Right lobe of liver (tissue), 6 donors: ENCODE measurements around the gene CDH2. TPM values are rescaled to one million over a fixed set of nuclear protein-coding genes. Genes with fewer than 3 reads are reported as not detected.

ENCODE experiments used
- ATAC-seq, 4 donors: fragments of 200-7000 bp; cut with Tn5 transposase; one replicate each; pipeline ENCODE4 v1.9.1; 2020; ENCODE audit warnings: mild to moderate bottlenecking in 4 of 4, moderate library complexity in 4 of 4
- DNase-seq, 3 donors: peaks; one replicate each; pipeline ENCODE4 v3.0.0-alpha.2; 2020
- H3K27ac ChIP-seq, 3 donors: fragments of 200-600 bp; one replicate each; pipeline ENCODE4 v1.8.0; 2022
- H3K27me3 ChIP-seq, 2 donors: fragments of 200-600 bp; one replicate each; pipeline ENCODE4 v1.8.0; 2022
- H3K36me3 ChIP-seq, 4 donors: fragments of 200-600 bp; sonication (generic) in 1 of 4; one replicate each; pipeline versions ENCODE4 v1.5.1 to v1.8.0; 2017 to 2022; ENCODE audit warnings: control low read depth in 1 of 4
- H3K4me1 ChIP-seq, 4 donors: fragments of 200-600 bp; sonication (generic) in 1 of 4; one replicate each; pipeline versions ENCODE4 v1.5.1 to v1.8.0; 2017 to 2022; ENCODE audit warnings: control low read depth in 1 of 4
- H3K4me3 ChIP-seq, 3 donors: fragments of 200-600 bp; one replicate each; pipeline ENCODE4 v1.8.0; 2022
- H3K9me3 ChIP-seq, 4 donors: fragments of 200-600 bp; sonication (generic) in 1 of 4; one replicate each; pipeline versions ENCODE4 v1.5.1 to v1.8.0; 2017 to 2022; ENCODE audit warnings: control low read depth in 1 of 4
- POLR2A ChIP-seq: fragments of 450-650 bp; IDR thresholded peaks from one replicate; pipeline ENCODE4 v1.6.1; 2017; ENCODE audit warnings: antibody characterized with exemption, mild to moderate bottlenecking
- WGBS: methylation state at CpG from one replicate; pipeline ENCODE4 v1.1.6; 2018; ENCODE audit warnings: low coverage, low lambda C conversion rate; ENCODE audit not compliant: insufficient coverage; ENCODE audit errors: missing lambda C conversion rate; 5-methylcytosine and 5-hydroxymethylcytosine counted together
- intact Hi-C, 2 donors: fragments of 100-400 bp; cut with DNase I; formaldehyde crosslinking; loops; one replicate each; pipeline versions ENCODE4 v1.11.2 to v1.14.1; 2022
- total RNA-seq, 6 experiments: library from RNA; depleted of rRNA in 2 of 6; stranded (reverse); fragments of >200 nt in 2 of 6; fragmentation: NEBNext Ultra II Directional in 3 of 6; extraction: Animal tissue kit (Norgen Biotek cat#: 25700) in 3 of 6; gene quantifications; one replicate each; pipeline versions ENCODE4 v1.1.0 to v1.2.4, GENCODE V29; 2016 to 2023
- TF ChIP-seq, protein P1 (sequence below), 4 donors: fragments of 200-600 bp in 3 of 4; fragments of 450-650 bp in 1 of 4; IDR thresholded peaks; one replicate each; pipeline versions ENCODE4 v1.5.1 to v1.8.0; 2016 to 2022; ENCODE audit warnings: antibody characterized with exemption in 4 of 4, mild to moderate bottlenecking in 2 of 4
- donor health status: DM: no; HTN: yes; CAD: no.
- donor health status: DM: no; HTN: no; CAD: no.
- donor health status: DM: no; HTN: no; CAD: no.
- donor health status: DM: no; HTN: yes; CAD: no.
- donor health status: DM: no; HTN: yes; CAD: no.

The CDH2 gene
- total RNA-seq, 6 experiments from 2014 or later, result 32.3 to 46.8 (median 35.8) TPM

DNA sequence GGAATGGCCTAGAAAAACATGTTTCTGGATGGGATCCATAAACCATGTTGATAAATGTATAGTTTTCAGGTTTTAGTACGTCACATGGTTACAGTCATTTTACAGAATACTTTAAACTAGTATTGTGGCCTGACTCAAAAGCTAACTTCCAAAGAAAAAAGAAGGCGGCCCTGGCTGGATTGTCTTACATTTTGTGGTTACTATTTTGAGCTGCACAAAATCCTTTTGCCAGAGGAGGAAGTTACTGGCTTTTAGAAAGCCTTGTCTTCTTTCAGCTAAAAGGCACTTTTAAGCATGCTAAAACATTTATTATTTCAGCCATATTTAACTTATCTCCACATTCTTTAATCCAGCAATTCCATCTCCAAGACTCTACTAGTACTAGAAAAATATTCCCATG is 227.9 kb downstream of the CDH2 start:
- WGBS, result 70% methylated on average over 2 of the region's 2 CpGs
- H3K27ac ChIP-seq, result no peak overlapping the region
- peaks cover 0 to 4% (median 0%) of the 10 kb centered on the region in 4 donors for H3K36me3 ChIP-seq
- H3K4me3 ChIP-seq, result no peak overlapping the region
- intact Hi-C loops, result no loop called here
- H3K27me3 ChIP-seq, result no peaks in the 10 kb centered on the region
- no peaks in the 10 kb centered on the region for H3K9me3 ChIP-seq
- H3K4me1 ChIP-seq, result no peaks in the 10 kb centered on the region
- TF ChIP-seq, protein P1, sequence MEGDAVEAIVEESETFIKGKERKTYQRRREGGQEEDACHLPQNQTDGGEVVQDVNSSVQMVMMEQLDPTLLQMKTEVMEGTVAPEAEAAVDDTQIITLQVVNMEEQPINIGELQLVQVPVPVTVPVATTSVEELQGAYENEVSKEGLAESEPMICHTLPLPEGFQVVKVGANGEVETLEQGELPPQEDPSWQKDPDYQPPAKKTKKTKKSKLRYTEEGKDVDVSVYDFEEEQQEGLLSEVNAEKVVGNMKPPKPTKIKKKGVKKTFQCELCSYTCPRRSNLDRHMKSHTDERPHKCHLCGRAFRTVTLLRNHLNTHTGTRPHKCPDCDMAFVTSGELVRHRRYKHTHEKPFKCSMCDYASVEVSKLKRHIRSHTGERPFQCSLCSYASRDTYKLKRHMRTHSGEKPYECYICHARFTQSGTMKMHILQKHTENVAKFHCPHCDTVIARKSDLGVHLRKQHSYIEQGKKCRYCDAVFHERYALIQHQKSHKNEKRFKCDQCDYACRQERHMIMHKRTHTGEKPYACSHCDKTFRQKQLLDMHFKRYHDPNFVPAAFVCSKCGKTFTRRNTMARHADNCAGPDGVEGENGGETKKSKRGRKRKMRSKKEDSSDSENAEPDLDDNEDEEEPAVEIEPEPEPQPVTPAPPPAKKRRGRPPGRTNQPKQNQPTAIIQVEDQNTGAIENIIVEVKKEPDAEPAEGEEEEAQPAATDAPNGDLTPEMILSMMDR (IDR thresholded peaks at IDR 0.05), result no peak
- TF ChIP-seq POLR2A, result no peak
- no peak for DNase-seq
- no peak for ATAC-seq

DNA sequence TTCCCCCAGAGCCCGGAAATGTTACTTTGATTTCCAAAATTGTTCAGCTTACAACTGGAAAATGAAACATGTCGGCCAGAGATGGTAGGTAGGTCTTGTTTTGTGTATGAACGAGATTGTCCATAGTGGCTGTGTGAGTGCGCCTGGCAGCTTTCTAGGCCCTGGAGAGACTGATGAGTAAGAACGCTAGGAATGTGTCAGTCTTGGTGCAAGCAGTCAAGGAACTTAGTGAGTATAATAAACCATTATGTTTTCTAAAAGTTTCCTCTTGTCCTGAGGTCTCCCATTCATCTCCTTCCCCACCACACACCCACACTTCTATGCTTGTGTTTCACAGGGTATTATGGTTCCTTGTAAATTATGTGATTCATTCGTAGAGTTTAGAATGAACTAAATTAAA is 234.2 kb downstream of the CDH2 start:
- H3K4me3 ChIP-seq, result no peak overlapping the region

GRCh38 chr18:27931535-27931934 is 245.4 kb downstream of the CDH2 start:
- Histone ChIP-seq H3K27ac (no peak overlapping the region), H3K9me3 (no peaks in the 10 kb centered on the region), H3K36me3 (no peaks in the 10 kb centered on the region), H3K4me1 (no peaks in the 10 kb centered on the region), H3K27me3 (no peaks in the 10 kb centered on the region), H3K4me3 (no peak overlapping the region)
- TF ChIP-seq, protein P1 (IDR thresholded peaks at IDR 0.05), result no peak
- no peak for TF ChIP-seq POLR2A
- DNase-seq, result no peak
- WGBS, result 46% methylated on average over 3 of the region's 3 CpGs
- intact Hi-C loops, result no loop called here
- no peak for ATAC-seq

More for the DNA sequence above, 234.2 kb downstream of the CDH2 start:
- no peak for ATAC-seq
- no peak overlapping the region for H3K27ac ChIP-seq
- H3K4me1 ChIP-seq, result no peaks in the 10 kb centered on the region
- no peaks in the 10 kb centered on the region for H3K9me3 ChIP-seq
- H3K27me3 ChIP-seq, result no peaks in the 10 kb centered on the region
- no peaks in the 10 kb centered on the region for H3K36me3 ChIP-seq
- TF ChIP-seq POLR2A, result no peak
- TF ChIP-seq, protein P1 (IDR thresholded peaks at IDR 0.05), result no peak
- WGBS, result 72% methylated on average over 5 of the region's 6 CpGs
- DNase-seq, result no peak
- intact Hi-C loops, result no loop called here

DNA sequence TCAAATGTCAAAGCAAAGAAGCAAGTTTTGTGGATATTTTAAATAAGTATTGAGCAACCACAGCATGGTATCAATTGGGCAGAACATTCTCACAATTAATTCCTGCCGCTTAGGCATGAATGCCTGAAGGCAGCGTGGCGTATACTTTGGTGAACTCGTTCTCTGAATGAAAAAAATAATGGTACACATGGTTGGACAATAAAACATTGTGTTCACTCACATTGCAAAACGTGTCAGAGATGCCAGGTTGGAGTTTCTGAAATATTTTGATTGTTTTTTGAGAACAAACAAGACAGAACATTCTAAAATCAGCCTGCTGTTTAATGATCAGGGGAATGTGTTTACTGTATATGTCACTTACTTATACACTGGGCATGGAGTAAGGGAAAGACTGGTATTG is 254.2 kb downstream of the CDH2 start:
- TF ChIP-seq, protein P1 (IDR thresholded peaks at IDR 0.05), result no peak
- no peak for TF ChIP-seq POLR2A
- no peaks in the 10 kb centered on the region for H3K27me3 ChIP-seq
- no peak for DNase-seq
- no peak for ATAC-seq
- H3K4me3 ChIP-seq, result no peak overlapping the region
- no peak overlapping the region for H3K27ac ChIP-seq
- intact Hi-C loops, result no loop called here
- no peaks in the 10 kb centered on the region for H3K9me3 ChIP-seq
- 72% methylated on average over 5 of the region's 5 CpGs for WGBS
- no peaks in the 10 kb centered on the region for H3K36me3 ChIP-seq
- no peaks in the 10 kb centered on the region for H3K4me1 ChIP-seq
